ENCODE results near the gene HOXA2. TPM values are rescaled to one million over a fixed set of nuclear protein-coding genes. Genes with fewer than 3 reads are reported as not detected.
A peak's percentile ranks its signal among the peaks of the same experiment; 100 is the strongest.

The HOXA2 gene
- total and polyA plus RNA-seq, 8 donors: 0.89 to 3.7 (median 1.2) TPM; not detected in 1

- WGBS, 5 donors: 19 to 33% (median 23%) methylated on average over 42 of the region's 42 CpGs
- peak in 1 of 2 donors; percentile 72 for DNase-seq
- intact Hi-C loops (cut with DNase I; ENCODE audit: low total_unique reads): no loop called here
- peak overlapping the region; percentile 65 to 99 (median 94) for H3K27ac ChIP-seq
- no peaks in the 10 kb centered on the region for H3K36me3 ChIP-seq
- no peak for TF ChIP-seq CTCF (IDR thresholded peaks at IDR 0.05)
- TF ChIP-seq POLR2AphosphoS5 (IDR thresholded peaks at IDR 0.05): no peak
- no peak for TF ChIP-seq EP300 (IDR thresholded peaks at IDR 0.05)
- TF ChIP-seq POLR2A (IDR thresholded peaks at IDR 0.05): no peak
- H3K4me1 ChIP-seq: peaks cover 19 to 82% (median 52%) of the 10 kb centered on the region in 4 donors
- H3K27me3 ChIP-seq: peaks cover 0 to 93% (median 45%) of the 10 kb centered on the region in 3 donors
- H3K9me3 ChIP-seq: no peaks in the 10 kb centered on the region
- peak overlapping the region; percentile 35 to 41 (median 39) for H3K4me3 ChIP-seq
Measured at GRCh38 chr7:27122077-27122910, 19.8 kb upstream of the HOXA2 start.

- DNase-seq: no peak
- no peaks in the 10 kb centered on the region for H3K9me3 ChIP-seq
- H3K36me3 ChIP-seq: no peaks in the 10 kb centered on the region
- TF ChIP-seq EP300 (IDR thresholded peaks at IDR 0.05): no peak
- TF ChIP-seq POLR2A (IDR thresholded peaks at IDR 0.05): no peak
- TF ChIP-seq POLR2AphosphoS5 (IDR thresholded peaks at IDR 0.05): no peak
- no peak for TF ChIP-seq CTCF (IDR thresholded peaks at IDR 0.05)
- H3K27me3 ChIP-seq: peaks cover 0 to 93% (median 45%) of the 10 kb centered on the region in 3 donors
- H3K4me1 ChIP-seq: peaks cover 19 to 76% (median 49%) of the 10 kb centered on the region in 4 donors
- peak overlapping the region; percentile 35 to 41 (median 39) for H3K4me3 ChIP-seq
- intact Hi-C loops (cut with DNase I; ENCODE audit: low total_unique reads): no loop called here
- peak overlapping the region; percentile 65 to 99 (median 94) for H3K27ac ChIP-seq
- 37 to 56% (median 45%) methylated on average over 7 of the region's 7 CpGs for WGBS, 5 donors
Measured at GRCh38 chr7:27121684-27122076, 19.2 kb upstream of the HOXA2 start.

- H3K27ac ChIP-seq: peak overlapping the region in 4 of 5 donors; percentile 92 to 99 (median 95)
- peaks cover 0 to 92% (median 48%) of the 10 kb centered on the region in 3 donors for H3K27me3 ChIP-seq
- whole genome bisulfite sequencing, 5 donors: 17 to 60% (median 53%) methylated on average over 1 of the region's 1 CpG
- H3K4me3 ChIP-seq: no peak overlapping the region
- TF ChIP-seq POLR2A (IDR thresholded peaks at IDR 0.05): no peak
- TF ChIP-seq CTCF (IDR thresholded peaks at IDR 0.05): no peak
- TF ChIP-seq POLR2AphosphoS5 (IDR thresholded peaks at IDR 0.05): no peak
- no peak for TF ChIP-seq EP300 (IDR thresholded peaks at IDR 0.05)
- intact Hi-C loops (cut with DNase I; ENCODE audit: low total_unique reads): no loop called here
- H3K9me3 ChIP-seq: no peaks in the 10 kb centered on the region
- DNase-seq: no peak
- H3K4me1 ChIP-seq: peaks cover 19 to 54% (median 36%) of the 10 kb centered on the region in 4 donors
- no peaks in the 10 kb centered on the region for H3K36me3 ChIP-seq
Measured at GRCh38 chr7:27119412-27119911, 17.0 kb upstream of the HOXA2 start.

- H3K4me1 ChIP-seq: peaks cover 19 to 51% (median 33%) of the 10 kb centered on the region in 4 donors
- DNase-seq: no peak
- TF ChIP-seq POLR2A (IDR thresholded peaks at IDR 0.05) (no peak), POLR2AphosphoS5 (IDR thresholded peaks at IDR 0.05) (no peak), EP300 (IDR thresholded peaks at IDR 0.05) (no peak), CTCF (IDR thresholded peaks at IDR 0.05) (no peak)
Measured at GRCh38 chr7:27118580-27118979, 16.1 kb upstream of the HOXA2 start.

More at GRCh38 chr7:27118580-27118979, 16.1 kb upstream of the HOXA2 start:
- intact Hi-C loops (cut with DNase I; ENCODE audit: low total_unique reads): no loop called here
- peaks cover 0 to 92% (median 50%) of the 10 kb centered on the region in 3 donors for H3K27me3 ChIP-seq
- 41 to 62% (median 53%) methylated on average over 3 of the region's 3 CpGs for WGBS, 5 donors
- no peaks in the 10 kb centered on the region for H3K9me3 ChIP-seq
- no peaks in the 10 kb centered on the region for H3K36me3 ChIP-seq
- peak overlapping the region; percentile 47 to 55 (median 53) for H3K4me3 ChIP-seq
- peak overlapping the region; percentile 51 to 99 (median 94) for H3K27ac ChIP-seq

All from stomach (tissue), 9 donors.